GM12878 (cell line): ENCODE measurements around the gene SEC24C. TPM values are rescaled to one million over a fixed set of nuclear protein-coding genes. Genes with fewer than 3 reads are reported as not detected.

Experiments
- CBFB ChIP-seq: IDR thresholded peaks from 2 replicates; pipeline ENCODE4 v1.6.1; 2016; ENCODE audit warnings: antibody characterized with exemption, low read depth
- IKZF2 ChIP-seq, 2 experiments: fragments of 450-650 bp; IDR thresholded peaks; 2 replicates each; pipeline ENCODE4 v1.6.1; 2017; ENCODE audit warnings: mild to moderate bottlenecking in 2 of 2, moderate library complexity in 2 of 2
- KAT2A ChIP-seq: conservative IDR thresholded peaks from 2 replicates; pipeline ENCODE4 v1.6.1; 2011; ENCODE audit warnings: low read depth, low read length; ENCODE audit not compliant: control insufficient read depth
- PAX8 ChIP-seq: fragments of 450-650 bp; IDR thresholded peaks from 2 replicates; pipeline ENCODE4 v1.6.1; 2017; ENCODE audit warnings: mild to moderate bottlenecking, moderate library complexity
- STAT1 ChIP-seq: fragments of 450-650 bp; conservative IDR thresholded peaks from 2 replicates; pipeline ENCODE4 v1.6.1; 2014; ENCODE audit warnings: antibody characterized with exemption, mild to moderate bottlenecking
- polyA plus RNA-seq, 11 experiments: library from polyadenylated mRNA; depleted of rRNA in 4 of 11; unstranded in 6 of 11; stranded (reverse) in 5 of 11; fragments of >200 nt; fragmentation: Nextera tagmentation in 4 of 11; fragmentation: Illumina TruSeq in 1 of 11; extraction: Ambion mirVana in 4 of 11; extraction: Trizol in 1 of 11; gene quantifications; 1 replicate in 1 of 11; 2 replicates in 10 of 11; pipeline versions ENCODE4 v1.2.1 to v1.2.3, GENCODE V29; 2011 to 2016; ENCODE audit warnings: inconsistent platforms in 2 of 11, missing spikeins in 2 of 11, low read depth in 1 of 11
- small RNA-seq: library from RNA; depleted of rRNA; stranded (forward); fragments of <200 nt; gene quantifications from one replicate; pipeline ENCODE3, GENCODE V24; 2014
- total RNA-seq, 4 experiments: library from RNA; depleted of rRNA in 3 of 4; stranded (reverse); fragments of >200 nt in 3 of 4; fragmentation: Illumina TruSeq in 1 of 4; extraction: Trizol in 1 of 4; gene quantifications; 2 replicates each; pipeline versions ENCODE4 v1.2.1 to v1.2.3, GENCODE V29; 2013 to 2021
- TF ChIP-seq, protein P1 (sequence below): fragments of 450-650 bp; IDR thresholded peaks from 2 replicates; pipeline ENCODE4 v1.6.1; 2017; ENCODE audit warnings: mild to moderate bottlenecking, moderate library complexity

The SEC24C gene
- total and polyA plus RNA-seq, 10 of the 15 experiments (the other 5 are each of a cell fraction or from before 2014, with no cell fraction given), result 12.7 to 117 (median 73.8) TPM

DNA sequence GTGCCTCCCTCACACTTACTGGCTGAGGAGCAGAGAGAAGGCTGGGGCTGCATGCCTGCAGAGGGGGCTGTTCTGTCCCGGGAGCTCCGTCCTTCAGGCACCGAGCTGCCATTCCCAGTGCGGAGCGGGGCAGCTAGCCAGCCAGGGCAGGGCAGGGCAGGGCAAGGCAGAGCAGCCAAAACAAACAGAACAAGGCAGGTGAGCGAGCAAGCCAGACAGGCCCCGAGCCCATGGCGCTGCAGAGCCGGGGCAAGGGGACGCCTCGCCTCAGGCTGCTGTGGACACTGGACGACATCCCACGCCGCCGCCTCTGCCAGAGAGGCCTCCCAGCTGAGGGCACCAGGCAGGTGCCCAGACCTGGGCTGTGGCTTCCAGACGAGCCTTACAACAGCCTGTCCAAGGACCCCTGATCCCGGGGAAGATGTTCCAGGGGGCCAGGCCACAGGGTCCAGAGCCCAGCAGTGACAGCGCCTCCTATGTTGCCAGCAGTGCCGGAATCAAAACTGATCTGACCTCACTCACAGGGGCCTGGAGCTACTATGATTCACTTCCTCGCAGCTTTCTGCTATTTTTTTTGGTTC, 75.4 kb downstream of the SEC24C start (continued):
- TF ChIP-seq, protein P1, sequence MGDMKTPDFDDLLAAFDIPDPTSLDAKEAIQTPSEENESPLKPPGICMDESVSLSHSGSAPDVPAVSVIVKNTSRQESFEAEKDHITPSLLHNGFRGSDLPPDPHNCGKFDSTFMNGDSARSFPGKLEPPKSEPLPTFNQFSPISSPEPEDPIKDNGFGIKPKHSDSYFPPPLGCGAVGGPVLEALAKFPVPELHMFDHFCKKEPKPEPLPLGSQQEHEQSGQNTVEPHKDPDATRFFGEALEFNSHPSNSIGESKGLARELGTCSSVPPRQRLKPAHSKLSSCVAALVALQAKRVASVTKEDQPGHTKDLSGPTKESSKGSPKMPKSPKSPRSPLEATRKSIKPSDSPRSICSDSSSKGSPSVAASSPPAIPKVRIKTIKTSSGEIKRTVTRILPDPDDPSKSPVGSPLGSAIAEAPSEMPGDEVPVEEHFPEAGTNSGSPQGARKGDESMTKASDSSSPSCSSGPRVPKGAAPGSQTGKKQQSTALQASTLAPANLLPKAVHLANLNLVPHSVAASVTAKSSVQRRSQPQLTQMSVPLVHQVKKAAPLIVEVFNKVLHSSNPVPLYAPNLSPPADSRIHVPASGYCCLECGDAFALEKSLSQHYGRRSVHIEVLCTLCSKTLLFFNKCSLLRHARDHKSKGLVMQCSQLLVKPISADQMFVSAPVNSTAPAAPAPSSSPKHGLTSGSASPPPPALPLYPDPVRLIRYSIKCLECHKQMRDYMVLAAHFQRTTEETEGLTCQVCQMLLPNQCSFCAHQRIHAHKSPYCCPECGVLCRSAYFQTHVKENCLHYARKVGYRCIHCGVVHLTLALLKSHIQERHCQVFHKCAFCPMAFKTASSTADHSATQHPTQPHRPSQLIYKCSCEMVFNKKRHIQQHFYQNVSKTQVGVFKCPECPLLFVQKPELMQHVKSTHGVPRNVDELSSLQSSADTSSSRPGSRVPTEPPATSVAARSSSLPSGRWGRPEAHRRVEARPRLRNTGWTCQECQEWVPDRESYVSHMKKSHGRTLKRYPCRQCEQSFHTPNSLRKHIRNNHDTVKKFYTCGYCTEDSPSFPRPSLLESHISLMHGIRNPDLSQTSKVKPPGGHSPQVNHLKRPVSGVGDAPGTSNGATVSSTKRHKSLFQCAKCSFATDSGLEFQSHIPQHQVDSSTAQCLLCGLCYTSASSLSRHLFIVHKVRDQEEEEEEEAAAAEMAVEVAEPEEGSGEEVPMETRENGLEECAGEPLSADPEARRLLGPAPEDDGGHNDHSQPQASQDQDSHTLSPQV, result no peak
- TF ChIP-seq CBFB, result no peak
- TF ChIP-seq IKZF2 (IDR thresholded peaks at IDR 0.05), result no peak
- TF ChIP-seq KAT2A, result no peak
- TF ChIP-seq STAT1, result no peak
- TF ChIP-seq PAX8, result no peak

Small RNAs within 50 kb of the gene (small RNA-seq; reads per million reads assigned to genes)
- gene AC022400.4 (not detected), gene AC022400.9 (not detected), gene RNA5SP320 (not detected), gene ZSWIM8-AS1 (not detected)

Other genes with a start within 250 kb of the SEC24C start
Only the 7 nearest of the 10 such genes appear.
- 0.54 and 0.56 TPM in 2 replicates for gene MYOZ1, start 102.9 kb upstream of the SEC24C start, total RNA-seq (2014; rRNA removed)
- 0.58 and 0.78 TPM in 2 replicates for gene MYOZ1, start 102.9 kb upstream of the SEC24C start, total RNA-seq (2014; rRNA removed; fragmentation: Illumina TruSeq; extraction: Trizol)
- gene MYOZ1, start 102.9 kb upstream of the SEC24C start, total RNA-seq (2021), result 0.66 and 0.67 TPM in 2 replicates
- gene MYOZ1, start 102.9 kb upstream of the SEC24C start, polyA plus RNA-seq (2011; rRNA removed), result 0.05 and 0.07 TPM in 2 replicates
- gene MYOZ1, start 102.9 kb upstream of the SEC24C start, polyA plus RNA-seq (2014; fragmentation: Illumina TruSeq; extraction: Trizol), result 0.46 and 0.78 TPM in 2 replicates
- under 1 TPM; 0.11 to 0.35 TPM for gene MYOZ1, start 102.9 kb upstream of the SEC24C start, polyA plus RNA-seq (2014; fragmentation: Nextera tagmentation; extraction: Ambion mirVana)
- 0.95 and 1.5 TPM in 2 replicates for gene MYOZ1, start 102.9 kb upstream of the SEC24C start, polyA plus RNA-seq (2014; rRNA removed)
- gene MYOZ1, start 102.9 kb upstream of the SEC24C start, polyA plus RNA-seq (2016; fragmentation: Nextera tagmentation; extraction: Ambion mirVana), result 1 to 10 TPM; 1.3 to 2.0 TPM
- 0.33 and 0.40 TPM in 2 replicates for gene SYNPO2L, start 88.3 kb upstream of the SEC24C start, total RNA-seq (2014; rRNA removed)
- gene SYNPO2L, start 88.3 kb upstream of the SEC24C start, total RNA-seq (2014; rRNA removed; fragmentation: Illumina TruSeq; extraction: Trizol), result 0.45 and 0.46 TPM in 2 replicates
- 2.3 and 2.6 TPM in 2 replicates for gene SYNPO2L, start 88.3 kb upstream of the SEC24C start, total RNA-seq (2021)
- gene SYNPO2L, start 88.3 kb upstream of the SEC24C start, polyA plus RNA-seq (2011; rRNA removed), result 0.01 TPM in 1 of 2 replicates, not detected in the other
- 1.2 and 1.3 TPM in 2 replicates for gene SYNPO2L, start 88.3 kb upstream of the SEC24C start, polyA plus RNA-seq (2014; fragmentation: Illumina TruSeq; extraction: Trizol)
- gene SYNPO2L, start 88.3 kb upstream of the SEC24C start, polyA plus RNA-seq (2014; fragmentation: Nextera tagmentation; extraction: Ambion mirVana), result under 1 TPM; 0.08 to 0.33 TPM
- 0.90 TPM in 2 replicates for gene SYNPO2L, start 88.3 kb upstream of the SEC24C start, polyA plus RNA-seq (2014; rRNA removed)
- gene SYNPO2L, start 88.3 kb upstream of the SEC24C start, polyA plus RNA-seq (2016; fragmentation: Nextera tagmentation; extraction: Ambion mirVana), result 1 to 10 TPM in 1 of 2 experiments, under 1 TPM in 1; 0.73 to 1.3 TPM
- 6.3 and 6.7 TPM in 2 replicates for gene AGAP5, start 46.3 kb upstream of the SEC24C start, total RNA-seq (2014; rRNA removed)
- 5.9 and 6.5 TPM in 2 replicates for gene AGAP5, start 46.3 kb upstream of the SEC24C start, total RNA-seq (2014; rRNA removed; fragmentation: Illumina TruSeq; extraction: Trizol)
- 5.9 and 6.7 TPM in 2 replicates for gene AGAP5, start 46.3 kb upstream of the SEC24C start, total RNA-seq (2021)
- gene AGAP5, start 46.3 kb upstream of the SEC24C start, polyA plus RNA-seq (2011; rRNA removed), result 6.8 and 8.5 TPM in 2 replicates
- gene AGAP5, start 46.3 kb upstream of the SEC24C start, polyA plus RNA-seq (2014; fragmentation: Illumina TruSeq; extraction: Trizol), result 8.1 and 8.5 TPM in 2 replicates
- gene AGAP5, start 46.3 kb upstream of the SEC24C start, polyA plus RNA-seq (2014; fragmentation: Nextera tagmentation; extraction: Ambion mirVana), result under 1 TPM in 1 of 2 experiments, not detected in 1; 0.68 TPM
- gene AGAP5, start 46.3 kb upstream of the SEC24C start, polyA plus RNA-seq (2014; rRNA removed), result 7.3 and 9.1 TPM in 2 replicates
- 1 to 10 TPM; 2.3 TPM for gene AGAP5, start 46.3 kb upstream of the SEC24C start, polyA plus RNA-seq (2016; fragmentation: Nextera tagmentation; extraction: Ambion mirVana)
- gene CHCHD1, start 37.7 kb downstream of the SEC24C start, total RNA-seq (2014; rRNA removed), result 74.3 and 77.4 TPM in 2 replicates
- gene CHCHD1, start 37.7 kb downstream of the SEC24C start, total RNA-seq (2014; rRNA removed; fragmentation: Illumina TruSeq; extraction: Trizol), result 42.8 and 47.5 TPM in 2 replicates
- gene CHCHD1, start 37.7 kb downstream of the SEC24C start, total RNA-seq (2021), result 35.0 and 36.9 TPM in 2 replicates
- 56.7 and 69.0 TPM in 2 replicates for gene CHCHD1, start 37.7 kb downstream of the SEC24C start, polyA plus RNA-seq (2011; rRNA removed)
- gene CHCHD1, start 37.7 kb downstream of the SEC24C start, polyA plus RNA-seq (2014; fragmentation: Illumina TruSeq; extraction: Trizol), result 25.3 and 42.4 TPM in 2 replicates
- gene CHCHD1, start 37.7 kb downstream of the SEC24C start, polyA plus RNA-seq (2014; fragmentation: Nextera tagmentation; extraction: Ambion mirVana), result 10 to 100 TPM; 69.5 to 81.4 TPM
- gene CHCHD1, start 37.7 kb downstream of the SEC24C start, polyA plus RNA-seq (2014; rRNA removed), result 70.4 and 79.4 TPM in 2 replicates
- gene CHCHD1, start 37.7 kb downstream of the SEC24C start, polyA plus RNA-seq (2016; fragmentation: Nextera tagmentation; extraction: Ambion mirVana), result 100 to 1,000 TPM; 127 to 132 TPM
- gene ZSWIM8, start 41.2 kb downstream of the SEC24C start, total RNA-seq (2014; rRNA removed), result 23.9 and 30.8 TPM in 2 replicates
- gene ZSWIM8, start 41.2 kb downstream of the SEC24C start, total RNA-seq (2014; rRNA removed; fragmentation: Illumina TruSeq; extraction: Trizol), result 16.4 and 18.7 TPM in 2 replicates
- 45.4 and 47.9 TPM in 2 replicates for gene ZSWIM8, start 41.2 kb downstream of the SEC24C start, total RNA-seq (2021)
- 17.5 and 44.6 TPM in 2 replicates for gene ZSWIM8, start 41.2 kb downstream of the SEC24C start, polyA plus RNA-seq (2011; rRNA removed)
- 15.3 and 31.5 TPM in 2 replicates for gene ZSWIM8, start 41.2 kb downstream of the SEC24C start, polyA plus RNA-seq (2014; fragmentation: Illumina TruSeq; extraction: Trizol)
- 1 to 10 TPM; 7.8 to 8.5 TPM for gene ZSWIM8, start 41.2 kb downstream of the SEC24C start, polyA plus RNA-seq (2014; fragmentation: Nextera tagmentation; extraction: Ambion mirVana)
- 47.1 and 48.8 TPM in 2 replicates for gene ZSWIM8, start 41.2 kb downstream of the SEC24C start, polyA plus RNA-seq (2014; rRNA removed)
- 10 to 100 TPM; 14.0 to 15.1 TPM for gene ZSWIM8, start 41.2 kb downstream of the SEC24C start, polyA plus RNA-seq (2016; fragmentation: Nextera tagmentation; extraction: Ambion mirVana)
- 18.0 and 18.8 TPM in 2 replicates for gene NDST2, start 67.2 kb downstream of the SEC24C start, total RNA-seq (2014; rRNA removed)
- 8.9 and 10.1 TPM in 2 replicates for gene NDST2, start 67.2 kb downstream of the SEC24C start, total RNA-seq (2014; rRNA removed; fragmentation: Illumina TruSeq; extraction: Trizol)
- 34.3 and 35.2 TPM in 2 replicates for gene NDST2, start 67.2 kb downstream of the SEC24C start, total RNA-seq (2021)
- gene NDST2, start 67.2 kb downstream of the SEC24C start, polyA plus RNA-seq (2011; rRNA removed), result 23.8 and 31.1 TPM in 2 replicates
- gene NDST2, start 67.2 kb downstream of the SEC24C start, polyA plus RNA-seq (2014; fragmentation: Illumina TruSeq; extraction: Trizol), result 16.6 and 22.6 TPM in 2 replicates
- 1 to 10 TPM; 2.2 to 3.0 TPM for gene NDST2, start 67.2 kb downstream of the SEC24C start, polyA plus RNA-seq (2014; fragmentation: Nextera tagmentation; extraction: Ambion mirVana)
- gene NDST2, start 67.2 kb downstream of the SEC24C start, polyA plus RNA-seq (2014; rRNA removed), result 31.3 and 34.7 TPM in 2 replicates
- gene NDST2, start 67.2 kb downstream of the SEC24C start, polyA plus RNA-seq (2016; fragmentation: Nextera tagmentation; extraction: Ambion mirVana), result 10 to 100 TPM; 22.7 to 24.0 TPM
- gene CAMK2G, start 130.2 kb downstream of the SEC24C start, total RNA-seq (2014; rRNA removed), result 15.9 and 18.0 TPM in 2 replicates
- 15.1 and 15.8 TPM in 2 replicates for gene CAMK2G, start 130.2 kb downstream of the SEC24C start, total RNA-seq (2014; rRNA removed; fragmentation: Illumina TruSeq; extraction: Trizol)
- gene CAMK2G, start 130.2 kb downstream of the SEC24C start, total RNA-seq (2021), result 18.9 and 20.9 TPM in 2 replicates
- 14.3 and 19.7 TPM in 2 replicates for gene CAMK2G, start 130.2 kb downstream of the SEC24C start, polyA plus RNA-seq (2011; rRNA removed)
- 21.1 and 22.9 TPM in 2 replicates for gene CAMK2G, start 130.2 kb downstream of the SEC24C start, polyA plus RNA-seq (2014; fragmentation: Illumina TruSeq; extraction: Trizol)
- 1 to 10 TPM; 5.5 to 6.9 TPM for gene CAMK2G, start 130.2 kb downstream of the SEC24C start, polyA plus RNA-seq (2014; fragmentation: Nextera tagmentation; extraction: Ambion mirVana)
- gene CAMK2G, start 130.2 kb downstream of the SEC24C start, polyA plus RNA-seq (2014; rRNA removed), result 23.4 and 24.3 TPM in 2 replicates
- 10 to 100 TPM; 13.9 TPM for gene CAMK2G, start 130.2 kb downstream of the SEC24C start, polyA plus RNA-seq (2016; fragmentation: Nextera tagmentation; extraction: Ambion mirVana)